Measurements from ENCODE around the gene MARCKSL1.

DNA sequence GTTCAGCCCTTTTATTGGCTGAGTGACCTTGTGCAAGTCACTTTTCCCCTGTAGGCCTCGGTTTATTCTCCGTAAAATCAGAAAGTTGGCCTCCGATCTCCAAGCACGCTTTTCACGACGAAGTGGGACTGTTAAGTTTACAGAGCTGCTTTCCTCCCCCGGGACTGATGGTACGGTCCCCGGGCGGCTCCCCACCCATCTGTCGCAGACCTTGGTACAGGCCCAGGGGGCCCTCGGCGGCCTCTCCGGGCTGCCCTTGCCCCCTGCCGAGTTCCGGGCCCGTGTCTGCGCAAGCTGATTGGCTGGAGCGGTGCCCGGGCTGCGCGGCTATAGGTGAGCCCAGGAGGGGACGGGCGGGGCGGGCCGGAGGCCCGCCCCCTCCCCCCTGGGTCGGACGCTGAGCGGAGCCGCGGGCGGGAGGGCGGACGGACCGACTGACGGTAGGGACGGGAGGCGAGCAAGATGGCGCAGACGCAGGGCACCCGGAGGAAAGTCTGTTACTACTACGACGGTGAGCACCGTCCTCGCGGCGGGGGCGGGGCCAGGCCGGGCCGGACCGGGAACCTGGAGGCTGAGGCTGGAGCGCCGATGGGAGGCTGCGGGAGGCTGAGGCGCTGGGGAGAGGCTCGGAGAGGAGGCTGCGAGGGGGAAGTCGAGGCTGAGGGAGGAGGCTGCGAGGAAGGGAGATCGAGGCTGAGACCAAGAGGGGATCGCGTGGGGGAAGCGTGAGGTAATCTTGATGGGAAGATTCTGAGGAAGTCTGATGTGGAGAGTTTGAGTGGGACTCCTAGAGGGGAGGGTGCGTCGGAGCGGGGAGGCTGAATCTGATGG, 44.1 kb downstream of the MARCKSL1 start, which contains the start of gene HDAC1:
- TF ChIP-seq, protein P1, sequence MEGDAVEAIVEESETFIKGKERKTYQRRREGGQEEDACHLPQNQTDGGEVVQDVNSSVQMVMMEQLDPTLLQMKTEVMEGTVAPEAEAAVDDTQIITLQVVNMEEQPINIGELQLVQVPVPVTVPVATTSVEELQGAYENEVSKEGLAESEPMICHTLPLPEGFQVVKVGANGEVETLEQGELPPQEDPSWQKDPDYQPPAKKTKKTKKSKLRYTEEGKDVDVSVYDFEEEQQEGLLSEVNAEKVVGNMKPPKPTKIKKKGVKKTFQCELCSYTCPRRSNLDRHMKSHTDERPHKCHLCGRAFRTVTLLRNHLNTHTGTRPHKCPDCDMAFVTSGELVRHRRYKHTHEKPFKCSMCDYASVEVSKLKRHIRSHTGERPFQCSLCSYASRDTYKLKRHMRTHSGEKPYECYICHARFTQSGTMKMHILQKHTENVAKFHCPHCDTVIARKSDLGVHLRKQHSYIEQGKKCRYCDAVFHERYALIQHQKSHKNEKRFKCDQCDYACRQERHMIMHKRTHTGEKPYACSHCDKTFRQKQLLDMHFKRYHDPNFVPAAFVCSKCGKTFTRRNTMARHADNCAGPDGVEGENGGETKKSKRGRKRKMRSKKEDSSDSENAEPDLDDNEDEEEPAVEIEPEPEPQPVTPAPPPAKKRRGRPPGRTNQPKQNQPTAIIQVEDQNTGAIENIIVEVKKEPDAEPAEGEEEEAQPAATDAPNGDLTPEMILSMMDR (IDR thresholded peaks at IDR 0.05) = peak in 1 of 12 donors; percentile 5
- peak in 1 of 2 donors; percentile 51 for TF ChIP-seq POLR2A (IDR thresholded peaks at IDR 0.05)
